ENCODE results near the gene MAGOH. TPM values are rescaled to one million over a fixed set of nuclear protein-coding genes. Genes with fewer than 3 reads are reported as not detected.

Gene MAGOH
- total and polyA plus RNA-seq, 2 of the 13 experiments (the other 11 are each of a cell fraction or from before 2014, with no cell fraction given), result 24.1 to 87.0 TPM

- no peak overlapping the region for H3K27ac ChIP-seq (ENCODE audit: extremely low read length, insufficient read depth, low read length)
- H3K79me2 ChIP-seq (ENCODE audit: insufficient read depth, low read length), result no peaks in the 10 kb centered on the region
- H3K9me3 ChIP-seq (ENCODE audit: low read length), result no peaks in the 10 kb centered on the region
- no peak overlapping the region for H3K4me3 ChIP-seq (replicated peaks in 1 of 3; ENCODE audit: insufficient read depth in 1 of 3, low read depth in 2 of 3, low read length in 3 of 3)
- no peak overlapping the region for H3K9ac ChIP-seq (ENCODE audit: insufficient read depth, low read depth, low read length)
- no peaks in the 10 kb centered on the region for H3K27me3 ChIP-seq (ENCODE audit: control insufficient read depth in 1 of 2, insufficient read depth in 2 of 2, low read length in 2 of 2)
- no peak for DNase-seq (ENCODE audit: low spot score)
- intact Hi-C loops (cut with micrococcal nuclease; ENCODE audit: unreplicated experiment) (no loop called here), in situ Hi-C loops (cut with HindIII; ENCODE audit: extremely low pct_ligation_motif_present, low pct_unique_long_range_greater_than_20kb) (no loop called here)
- WGBS (ENCODE audit: low lambda C conversion rate), result 94% methylated on average over 4 of the region's 4 CpGs
- H3K4me1 ChIP-seq (ENCODE audit: insufficient read depth, low read length), result no peaks in the 10 kb centered on the region
- FAIRE-seq, result no peak
- H3K36me3 ChIP-seq (replicated peaks in 1 of 2; ENCODE audit: control insufficient read depth in 1 of 2, insufficient read depth in 2 of 2, low read length in 2 of 2), result peaks cover 25 to 80% of the 10 kb centered on the region in 2 experiments
- no peaks in the 10 kb centered on the region for H4K20me1 ChIP-seq (ENCODE audit: insufficient read depth, low read length)
- TF ChIP-seq MAFF (IDR thresholded peaks at IDR 0.05; ENCODE audit: low read depth, low read length) (peak; percentile 27; the same call in 1 of the 2 replicates), WIZ (CRISPR knock-in tag; IDR thresholded peaks at IDR 0.05) (no peak), MAFK (conservative IDR thresholded peaks at IDR 0.05 in 1 of 2, IDR thresholded peaks at IDR 0.05 in 1 of 2; ENCODE audit: low read length in 2 of 2) (peak; percentile 24 to 72; a peak in 3 of 4 replicates), MED1 (CRISPR knock-in tag; IDR thresholded peaks at IDR 0.05) (no peak)
- ATAC-seq, result no peak
- ChIA-PET CTCF (ENCODE audit: low intra/inter-chr PET ratio, low total read pairs) (no interaction called here), POLR2A (no interaction called here)
- H2AFZ ChIP-seq (ENCODE audit: low read length), result no peak overlapping the region
- no peak overlapping the region for H3K4me2 ChIP-seq (ENCODE audit: low read depth, low read length)
- BruUV-seq (replicated peaks), result no TSS peak
These were observed 22.4 kb upstream of the MAGOH start for GRCh38 chr1:53260631-53261247.

DNA sequence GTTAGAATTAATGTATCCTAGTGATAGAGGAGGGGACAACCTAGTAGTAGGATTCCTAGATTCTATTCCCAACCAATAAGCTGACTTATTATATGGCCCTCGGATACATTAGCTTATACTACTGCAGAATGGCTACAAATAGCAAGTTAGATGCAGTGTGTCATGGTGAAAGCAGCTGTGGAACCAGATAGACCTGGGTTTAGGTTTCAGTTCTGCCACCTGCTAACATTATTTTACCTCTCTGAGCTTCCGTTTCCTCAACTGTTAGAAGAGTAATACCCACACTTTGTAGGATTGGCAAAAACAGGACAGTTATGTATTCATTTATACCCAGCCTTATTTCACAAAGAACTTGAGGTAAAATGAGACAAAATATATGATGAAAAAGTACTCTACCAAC is 21.6 kb upstream of the MAGOH start:
- no TSS peak for BruUV-seq (replicated peaks)
- FAIRE-seq (no peak), DNase-seq (ENCODE audit: low spot score) (no peak), ATAC-seq (no peak)
- Histone ChIP-seq H3K9ac (ENCODE audit: insufficient read depth, low read depth, low read length) (no peak overlapping the region), H4K20me1 (ENCODE audit: insufficient read depth, low read length) (no peaks in the 10 kb centered on the region), H3K4me1 (ENCODE audit: insufficient read depth, low read length) (no peaks in the 10 kb centered on the region), H3K36me3 (replicated peaks in 1 of 2; ENCODE audit: control insufficient read depth in 1 of 2, insufficient read depth in 2 of 2, low read length in 2 of 2) (peaks cover 24 to 79% of the 10 kb centered on the region in 2 experiments), H3K9me3 (ENCODE audit: low read length) (no peaks in the 10 kb centered on the region), H2AFZ (ENCODE audit: low read length) (no peak overlapping the region), H3K79me2 (ENCODE audit: insufficient read depth, low read length) (no peaks in the 10 kb centered on the region), H3K4me2 (ENCODE audit: low read depth, low read length) (no peak overlapping the region), H3K27ac (ENCODE audit: extremely low read length, insufficient read depth, low read length) (no peak overlapping the region), H3K27me3 (ENCODE audit: control insufficient read depth in 1 of 2, insufficient read depth in 2 of 2, low read length in 2 of 2) (no peaks in the 10 kb centered on the region), H3K4me3 (replicated peaks in 1 of 3; ENCODE audit: insufficient read depth in 1 of 3, low read depth in 2 of 3, low read length in 3 of 3) (no peak overlapping the region)
- WGBS (ENCODE audit: low lambda C conversion rate), result 95% methylated on average over 2 of the region's 2 CpGs
- in situ Hi-C loops (cut with HindIII; ENCODE audit: extremely low pct_ligation_motif_present, low pct_unique_long_range_greater_than_20kb) (no loop called here), intact Hi-C loops (cut with micrococcal nuclease; ENCODE audit: unreplicated experiment) (no loop called here)
- POLR2A ChIA-PET, result no interaction called here
- CTCF ChIA-PET (ENCODE audit: low intra/inter-chr PET ratio, low total read pairs), result no interaction called here
- TF ChIP-seq ZNF317 (CRISPR knock-in tag; IDR thresholded peaks at IDR 0.05), result no peak
- TF ChIP-seq, protein P1, sequence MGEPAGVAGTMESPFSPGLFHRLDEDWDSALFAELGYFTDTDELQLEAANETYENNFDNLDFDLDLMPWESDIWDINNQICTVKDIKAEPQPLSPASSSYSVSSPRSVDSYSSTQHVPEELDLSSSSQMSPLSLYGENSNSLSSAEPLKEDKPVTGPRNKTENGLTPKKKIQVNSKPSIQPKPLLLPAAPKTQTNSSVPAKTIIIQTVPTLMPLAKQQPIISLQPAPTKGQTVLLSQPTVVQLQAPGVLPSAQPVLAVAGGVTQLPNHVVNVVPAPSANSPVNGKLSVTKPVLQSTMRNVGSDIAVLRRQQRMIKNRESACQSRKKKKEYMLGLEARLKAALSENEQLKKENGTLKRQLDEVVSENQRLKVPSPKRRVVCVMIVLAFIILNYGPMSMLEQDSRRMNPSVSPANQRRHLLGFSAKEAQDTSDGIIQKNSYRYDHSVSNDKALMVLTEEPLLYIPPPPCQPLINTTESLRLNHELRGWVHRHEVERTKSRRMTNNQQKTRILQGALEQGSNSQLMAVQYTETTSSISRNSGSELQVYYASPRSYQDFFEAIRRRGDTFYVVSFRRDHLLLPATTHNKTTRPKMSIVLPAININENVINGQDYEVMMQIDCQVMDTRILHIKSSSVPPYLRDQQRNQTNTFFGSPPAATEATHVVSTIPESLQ (CRISPR knock-in tag; conservative IDR thresholded peaks at IDR 0.05), result no peak

Data from HepG2 (cell line).